SK-N-SH (cell line): ENCODE data around the gene OTUD1.

Experiments
- CTCF ChIP-seq: fragments of 200-600 bp; sonication (generic); IDR thresholded peaks from 2 replicates; pipeline ENCODE4 v1.6.1; 2017; ENCODE audit warnings: antibody characterized with exemption, mild to moderate bottlenecking, moderate library complexity
- GABPA ChIP-seq: IDR thresholded peaks from 2 replicates; pipeline ENCODE4 v1.4.0; 2012; ENCODE audit warnings: low read depth, mild to moderate bottlenecking
- IRF3 ChIP-seq: fragments of 150-350 bp; IDR thresholded peaks from 2 replicates; pipeline ENCODE4 v1.6.1; 2016; ENCODE audit warnings: mild to moderate bottlenecking, low read depth, low read length
- JUND ChIP-seq: IDR thresholded peaks from 2 replicates; pipeline ENCODE4 v1.4.0; 2012
- NFIC ChIP-seq: IDR thresholded peaks from 2 replicates; pipeline ENCODE4 v1.4.0; 2012; ENCODE audit warnings: borderline replicate concordance
- REST ChIP-seq: IDR thresholded peaks from 2 replicates; pipeline ENCODE4 v1.6.1; 2012; ENCODE audit warnings: mild to moderate bottlenecking, low read depth, low read length, moderate library complexity
- TEAD4 ChIP-seq: IDR thresholded peaks from 2 replicates; pipeline ENCODE4 v1.4.0; 2012; ENCODE audit warnings: mild to moderate bottlenecking, borderline replicate concordance; ENCODE audit not compliant: insufficient read depth
- USF2 ChIP-seq: fragments of 150-350 bp; IDR thresholded peaks from 2 replicates; pipeline ENCODE4 v1.6.1; 2017; ENCODE audit warnings: antibody characterized with exemption, low read length, low read depth, borderline replicate concordance
- ZBTB33 ChIP-seq: IDR thresholded peaks from 2 replicates; pipeline ENCODE4 v1.4.0; 2012; ENCODE audit warnings: low read depth, borderline replicate concordance

GRCh38 chr10:23419655-23420329 lies 19.1 kb upstream of the OTUD1 start:
- TF ChIP-seq CTCF (no peak), ZBTB33 (no peak), NFIC (no peak), JUND (no peak), USF2 (no peak), GABPA (no peak), TEAD4 (no peak), IRF3 (no peak), REST (no peak)
